Keratinocyte (primary cell): Measurements from ENCODE around the gene TLE6. TPM values are rescaled to one million over a fixed set of nuclear protein-coding genes. Genes with fewer than 3 reads are reported as not detected.
A peak's percentile ranks its signal among the peaks of the same experiment; 100 is the strongest.

Experiments used
- DNase-seq: peaks from one replicate; pipeline ENCODE4 v3.0.0-alpha.2; 2011; ENCODE audit warnings: low read depth, missing footprints, low spot score
- FAIRE-seq: peaks from 2 replicates; lab custom pipeline; 2011; peaks lifted over from hg19 to GRCh38; lab: Jason Lieb, UNC
- H2AFZ ChIP-seq: 2 replicates; pipeline ENCODE4 v1.6.0; 2012; ENCODE audit warnings: low read length, control low read depth, inconsistent platforms; ENCODE audit not compliant: control insufficient read depth
- H3K27ac ChIP-seq: 2 replicates; pipeline ENCODE4 v1.5.1; 2011; ENCODE audit warnings: low read length; ENCODE audit not compliant: control insufficient read depth, insufficient read depth
- H3K27me3 ChIP-seq: 3 replicates; pipeline ENCODE4 v1.6.0; 2011; ENCODE audit warnings: low read length; ENCODE audit not compliant: control insufficient read depth, insufficient read depth; ENCODE audit errors: extremely low read depth
- H3K36me3 ChIP-seq, 2 experiments: 2 replicates in 1 of 2; 3 replicates in 1 of 2; pipeline ENCODE4 v1.5.1; 2011; ENCODE audit warnings: low read length in 2 of 2, mild to moderate bottlenecking in 1 of 2; ENCODE audit not compliant: control insufficient read depth in 2 of 2, insufficient read depth in 2 of 2; ENCODE audit errors: extremely low read depth in 1 of 2
- H3K4me1 ChIP-seq: 3 replicates; pipeline ENCODE4 v1.5.1; 2011; ENCODE audit warnings: low read length; ENCODE audit not compliant: control insufficient read depth, insufficient read depth; ENCODE audit errors: extremely low read depth
- H3K4me2 ChIP-seq: 3 replicates; pipeline ENCODE4 v1.6.0; 2011; ENCODE audit warnings: low read depth, low read length; ENCODE audit not compliant: control insufficient read depth, insufficient read depth; ENCODE audit errors: extremely low read depth
- H3K4me3 ChIP-seq, 3 experiments: fragments of 200-600 bp in 1 of 3; sonication (generic) in 1 of 3; 2 replicates in 2 of 3; 3 replicates in 1 of 3; pipeline ENCODE4 v1.5.1; 2011 to 2016; ENCODE audit warnings: low read length in 3 of 3, mild to moderate bottlenecking in 3 of 3, control low read depth in 2 of 3, inconsistent platforms in 1 of 3, low read depth in 1 of 3, mixed read lengths in 1 of 3, mixed run types in 1 of 3, moderate library complexity in 1 of 3; ENCODE audit not compliant: control insufficient read depth in 2 of 3, insufficient read depth in 2 of 3; ENCODE audit errors: extremely low read depth in 1 of 3
- H3K79me2 ChIP-seq: 2 replicates; pipeline ENCODE4 v1.6.0; 2012; ENCODE audit warnings: low read length; ENCODE audit not compliant: control insufficient read depth, insufficient read depth
- H3K9ac ChIP-seq: 3 replicates; pipeline ENCODE4 v1.6.0; 2011; ENCODE audit warnings: low read length; ENCODE audit not compliant: control insufficient read depth, insufficient read depth; ENCODE audit errors: extremely low read depth
- H3K9me1 ChIP-seq: 3 replicates; pipeline ENCODE4 v1.6.0; 2011; ENCODE audit warnings: low read length; ENCODE audit not compliant: control insufficient read depth, insufficient read depth; ENCODE audit errors: extremely low read depth
- H3K9me3 ChIP-seq: 2 replicates; pipeline ENCODE4 v1.5.1; 2012; ENCODE audit warnings: low read depth, low read length; ENCODE audit not compliant: control insufficient read depth
- H4K20me1 ChIP-seq: 3 replicates; pipeline ENCODE4 v1.6.0; 2011; ENCODE audit warnings: low read length; ENCODE audit not compliant: control insufficient read depth, insufficient read depth; ENCODE audit errors: extremely low read depth
- EZH2 ChIP-seq: IDR thresholded peaks from one replicate; pipeline ENCODE4 v1.6.1; 2012; ENCODE audit warnings: inconsistent platforms, mild to moderate bottlenecking, low read length, moderate library complexity
- dilution Hi-C: fragments of 300-500 bp; cut with MboI; formaldehyde crosslinking; loops from one replicate; pipeline ENCODE4 v1.7.0; 2020; ENCODE audit warnings: low sequenced_read_pairs; ENCODE audit not compliant: extremely low pct_ligation_motif_present
- polyA plus RNA-seq, 5 experiments: library from polyadenylated mRNA; depleted of rRNA in 3 of 5; stranded (reverse) in 3 of 5; stranded (forward) in 1 of 5; unstranded in 1 of 5; fragments of >200 nt; gene quantifications; 1 replicate in 1 of 5; 2 replicates in 3 of 5; 3 replicates in 1 of 5; pipeline versions ENCODE4 v1.2.1 to v1.2.3, GENCODE V29; 2011 to 2012; ENCODE audit warnings: missing spikeins in 2 of 5, low read depth in 1 of 5, low replicate concordance in 1 of 5
- TF ChIP-seq, protein P1 (sequence below), 3 experiments: IDR thresholded peaks in 1 of 3; conservative IDR thresholded peaks in 1 of 3; optimal IDR thresholded peaks in 1 of 3; 2 replicates in 2 of 3; 3 replicates in 1 of 3; pipeline versions ENCODE3 to v1.5.1; 2011; ENCODE audit warnings: low read length in 3 of 3, mild to moderate bottlenecking in 3 of 3, moderate library complexity in 2 of 3, control low read depth in 1 of 3, inconsistent platforms in 1 of 3; ENCODE audit not compliant: insufficient read depth in 2 of 3; ENCODE audit errors: extremely low read depth in 1 of 3

TLE6 gene
- polyA plus RNA-seq, 1 donor (not counting 4 experiments of a cell fraction or from before 2014, with no cell fraction given): 1.2 TPM

DNA sequence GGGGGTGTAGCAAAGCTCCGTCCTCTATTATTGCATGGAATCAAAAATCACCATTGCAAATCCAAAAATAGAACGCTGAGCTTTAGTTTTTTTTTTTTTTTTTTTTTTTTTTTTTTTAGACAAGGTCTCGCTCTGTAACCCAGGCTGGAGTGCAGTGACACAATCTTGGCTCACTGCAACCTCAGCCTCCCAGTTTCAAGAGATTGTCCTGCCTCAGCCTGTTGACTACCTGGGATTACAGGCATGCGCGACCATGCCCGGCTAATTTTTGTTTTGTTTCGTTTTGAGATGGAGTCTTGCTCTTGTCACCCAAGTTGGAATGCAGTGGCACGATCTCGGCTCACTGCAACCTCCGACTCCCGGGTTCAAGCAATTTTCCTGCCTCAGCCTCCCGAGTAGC is 17.2 kb upstream of the TLE6 start:
- H3K4me3 ChIP-seq: no peak overlapping the region
- DNase-seq (no peak), FAIRE-seq (no peak)
- H3K9me1 ChIP-seq: no peaks in the 10 kb centered on the region
- H3K4me1 ChIP-seq: peaks cover 2% of the 10 kb centered on the region
- no peaks in the 10 kb centered on the region for H3K27me3 ChIP-seq
- H4K20me1 ChIP-seq: no peaks in the 10 kb centered on the region
- H2AFZ ChIP-seq: peak overlapping the region; percentile 63
- no peaks in the 10 kb centered on the region for H3K36me3 ChIP-seq
- TF ChIP-seq, protein P1, sequence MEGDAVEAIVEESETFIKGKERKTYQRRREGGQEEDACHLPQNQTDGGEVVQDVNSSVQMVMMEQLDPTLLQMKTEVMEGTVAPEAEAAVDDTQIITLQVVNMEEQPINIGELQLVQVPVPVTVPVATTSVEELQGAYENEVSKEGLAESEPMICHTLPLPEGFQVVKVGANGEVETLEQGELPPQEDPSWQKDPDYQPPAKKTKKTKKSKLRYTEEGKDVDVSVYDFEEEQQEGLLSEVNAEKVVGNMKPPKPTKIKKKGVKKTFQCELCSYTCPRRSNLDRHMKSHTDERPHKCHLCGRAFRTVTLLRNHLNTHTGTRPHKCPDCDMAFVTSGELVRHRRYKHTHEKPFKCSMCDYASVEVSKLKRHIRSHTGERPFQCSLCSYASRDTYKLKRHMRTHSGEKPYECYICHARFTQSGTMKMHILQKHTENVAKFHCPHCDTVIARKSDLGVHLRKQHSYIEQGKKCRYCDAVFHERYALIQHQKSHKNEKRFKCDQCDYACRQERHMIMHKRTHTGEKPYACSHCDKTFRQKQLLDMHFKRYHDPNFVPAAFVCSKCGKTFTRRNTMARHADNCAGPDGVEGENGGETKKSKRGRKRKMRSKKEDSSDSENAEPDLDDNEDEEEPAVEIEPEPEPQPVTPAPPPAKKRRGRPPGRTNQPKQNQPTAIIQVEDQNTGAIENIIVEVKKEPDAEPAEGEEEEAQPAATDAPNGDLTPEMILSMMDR (optimal IDR thresholded peaks at IDR 0.05 in 1 of 3, IDR thresholded peaks at IDR 0.05 in 1 of 3, conservative IDR thresholded peaks at IDR 0.05 in 1 of 3; ENCODE audit: extremely low read depth in 1 of 3, insufficient read depth in 2 of 3, low read length in 3 of 3): no peak
- no peak for TF ChIP-seq EZH2
- no peaks in the 10 kb centered on the region for H3K9me3 ChIP-seq
- no peak overlapping the region for H3K27ac ChIP-seq
- H3K4me2 ChIP-seq: peak overlapping the region; percentile 37
- dilution Hi-C loops: no loop called here
- H3K79me2 ChIP-seq: no peaks in the 10 kb centered on the region
- no peak overlapping the region for H3K9ac ChIP-seq

DNA sequence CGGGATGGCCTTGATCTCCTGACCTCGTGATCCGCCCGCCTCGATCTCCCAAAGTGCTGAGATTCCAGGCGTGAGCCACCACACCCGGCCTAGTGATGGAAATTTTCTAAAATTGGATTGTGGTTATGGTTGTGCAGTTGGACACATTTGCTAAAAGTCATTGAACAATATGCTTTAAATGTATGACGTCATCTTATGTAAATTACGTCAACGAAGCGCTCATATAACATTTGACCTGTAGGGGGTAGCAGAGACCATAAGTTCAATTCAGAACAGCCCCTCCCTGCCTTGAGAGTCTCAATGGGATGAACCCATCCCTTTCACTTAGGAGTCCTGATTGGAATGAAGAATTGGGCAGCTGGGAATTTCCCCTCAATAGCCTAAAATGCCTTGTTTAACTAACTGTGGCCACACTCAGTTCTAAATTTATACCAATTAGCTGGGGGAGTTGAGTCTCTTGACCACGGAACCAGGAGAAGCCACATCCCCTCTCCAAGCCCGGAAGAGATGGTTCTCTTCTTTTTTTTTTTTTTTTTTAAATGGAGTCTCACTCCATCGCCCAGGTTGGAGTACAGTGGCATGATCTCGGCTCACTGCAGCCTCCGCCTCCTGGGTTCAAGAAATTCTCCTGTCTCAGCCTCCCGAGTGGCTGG is 15.2 kb upstream of the TLE6 start:
- DNase-seq: no peak
- H3K9me1 ChIP-seq: no peaks in the 10 kb centered on the region
- H3K4me2 ChIP-seq: no peak overlapping the region
- H3K79me2 ChIP-seq: no peaks in the 10 kb centered on the region
- no peak overlapping the region for H2AFZ ChIP-seq
- no peak overlapping the region for H3K27ac ChIP-seq
- no peak overlapping the region for H3K4me3 ChIP-seq
- no peaks in the 10 kb centered on the region for H3K27me3 ChIP-seq
- FAIRE-seq: peak; percentile 98
- no peaks in the 10 kb centered on the region for H3K36me3 ChIP-seq
- H3K4me1 ChIP-seq: peaks cover 2% of the 10 kb centered on the region
- H3K9me3 ChIP-seq: no peaks in the 10 kb centered on the region
- dilution Hi-C loops: no loop called here
- TF ChIP-seq EZH2: no peak
- TF ChIP-seq, protein P1 (optimal IDR thresholded peaks at IDR 0.05 in 1 of 3, IDR thresholded peaks at IDR 0.05 in 1 of 3, conservative IDR thresholded peaks at IDR 0.05 in 1 of 3; ENCODE audit: extremely low read depth in 1 of 3, insufficient read depth in 2 of 3, low read length in 3 of 3): peak; percentile 53 to 69 (median 68)
- no peak overlapping the region for H3K9ac ChIP-seq
- no peaks in the 10 kb centered on the region for H4K20me1 ChIP-seq
